PC-9 (cell line): ENCODE data around the gene TPRG1L.

ENCODE experiments used
- CTCF ChIP-seq: fragments of 200-600 bp; sonication (generic); conservative IDR thresholded peaks from 2 replicates; pipeline ENCODE4 v1.6.1; 2017; ENCODE audit warnings: mixed run types, antibody characterized with exemption, mild to moderate bottlenecking, moderate library complexity
- EZH2 ChIP-seq: fragments of 200-600 bp; sonication (generic); IDR thresholded peaks from 2 replicates; pipeline ENCODE4 v1.8.0; 2017; ENCODE audit warnings: antibody characterized with exemption, low read depth

GRCh38 chr1:3659093-3659492 lies 34.3 kb downstream of the TPRG1L start:
- TF ChIP-seq CTCF (no peak), EZH2 (no peak)
